GM18507 (cell line): ENCODE measurements around the gene LMBR1.
A peak's percentile ranks its signal among the peaks of the same experiment; 100 is the strongest.
"Not testable (repeated sequence)": the region's sequence is repeated elsewhere in the genome, so short reads cannot be mapped to it uniquely, and the experiment has no call there.

Source experiments
- DNase-seq: peaks from one replicate; pipeline ENCODE4 v3.0.0; 2011; ENCODE audit warnings: low read depth; ENCODE audit not compliant: insufficient read length; ENCODE audit errors: extremely low spot score
- FAIRE-seq: peaks from 2 replicates; lab custom pipeline; 2011; peaks lifted over from hg19 to GRCh38; lab: Jason Lieb, UNC

Gene LMBR1

GRCh38 chr7:156820445-156821063 is 72.4 kb downstream of the LMBR1 start:
- DNase-seq: no peak

GRCh38 chr7:156819733-156820295 is 73.2 kb downstream of the LMBR1 start:
- no peak for FAIRE-seq
- no peak for DNase-seq

More at GRCh38 chr7:156820445-156821063, 72.4 kb downstream of the LMBR1 start:
- FAIRE-seq: no peak

GRCh38 chr7:156818133-156818532 is 74.8 kb downstream of the LMBR1 start:
- DNase-seq (no peak), FAIRE-seq (no peak)

- no peak for DNase-seq
- FAIRE-seq: peak; percentile 81
These were observed 75.9 kb downstream of the LMBR1 start for GRCh38 chr7:156816943-156817572.

- no peak for FAIRE-seq
- no peak for DNase-seq
These were observed 81.3 kb downstream of the LMBR1 start for GRCh38 chr7:156811706-156812105.

- not testable (repeated sequence) for FAIRE-seq, DNase-seq
These were observed 89.3 kb downstream of the LMBR1 start for GRCh38 chr7:156803656-156804055.

GRCh38 chr7:156802214-156802613 is 90.8 kb downstream of the LMBR1 start:
- DNase-seq (no peak), FAIRE-seq (no peak)

- no peak for FAIRE-seq
- DNase-seq: no peak
These were observed 97.6 kb downstream of the LMBR1 start for GRCh38 chr7:156795415-156795814.

- FAIRE-seq (no peak), DNase-seq (no peak)
These were observed 99.6 kb downstream of the LMBR1 start for GRCh38 chr7:156793334-156793733.

- FAIRE-seq (no peak), DNase-seq (no peak)
These were observed 100.4 kb downstream of the LMBR1 start for GRCh38 chr7:156792611-156793010.

GRCh38 chr7:156791241-156791640 is 101.7 kb downstream of the LMBR1 start:
- FAIRE-seq: no peak
- DNase-seq: no peak

- no peak for FAIRE-seq
- no peak for DNase-seq
These were observed 102.7 kb downstream of the LMBR1 start for GRCh38 chr7:156790264-156790663.

GRCh38 chr7:156785998-156786543 is 106.9 kb downstream of the LMBR1 start:
- FAIRE-seq: no peak
- DNase-seq: no peak

- no peak for DNase-seq
- FAIRE-seq: no peak
These were observed 109.1 kb downstream of the LMBR1 start for GRCh38 chr7:156783864-156784263.

GRCh38 chr7:156781972-156782371 is 111.0 kb downstream of the LMBR1 start:
- DNase-seq (no peak), FAIRE-seq (no peak)

GRCh38 chr7:156780724-156781455 is 112.1 kb downstream of the LMBR1 start:
- FAIRE-seq (peak; percentile 86), DNase-seq (peak; percentile 35)

- DNase-seq: no peak
- FAIRE-seq: no peak
These were observed 114.3 kb downstream of the LMBR1 start for GRCh38 chr7:156778668-156779067.

GRCh38 chr7:156778201-156778600 is 114.8 kb downstream of the LMBR1 start:
- DNase-seq (no peak), FAIRE-seq (no peak)

GRCh38 chr7:156777364-156778069 is 115.5 kb downstream of the LMBR1 start:
- DNase-seq (no peak), FAIRE-seq (peak; percentile 53)

- no peak for DNase-seq
- no peak for FAIRE-seq
These were observed 116.5 kb downstream of the LMBR1 start for GRCh38 chr7:156776527-156776926.
